GM21737 (cell line): ENCODE results near the gene GDF10.

Source experiments
- ATAC-seq: cut with Tn5 transposase; IDR thresholded peaks from one replicate; pipeline ENCODE4 v1.9.1; 2021; ENCODE audit warnings: mild to moderate bottlenecking, moderate library complexity; ENCODE audit not compliant: unreplicated experiment

The GDF10 gene

DNA sequence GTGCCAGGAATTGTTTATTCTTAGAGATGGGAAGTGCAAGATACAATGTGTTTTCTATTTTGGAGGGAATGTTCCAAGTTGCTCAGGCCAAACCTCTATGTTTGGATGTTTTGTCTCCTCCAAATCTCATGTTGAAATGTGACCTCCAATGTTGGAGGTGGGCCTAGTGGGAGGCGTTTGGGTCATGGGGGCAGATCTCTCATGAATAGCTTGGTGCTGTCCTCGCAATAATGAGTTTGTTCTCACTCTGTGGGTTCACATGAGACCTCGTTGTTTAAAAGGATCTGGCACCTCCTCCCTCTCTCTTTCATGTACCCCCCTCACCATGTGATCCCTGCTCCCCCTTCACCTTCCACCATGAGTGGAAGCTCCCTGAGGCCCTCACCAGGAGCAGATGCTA is 8.3 kb upstream of the GDF10 start:
- ATAC-seq: no peak

DNA sequence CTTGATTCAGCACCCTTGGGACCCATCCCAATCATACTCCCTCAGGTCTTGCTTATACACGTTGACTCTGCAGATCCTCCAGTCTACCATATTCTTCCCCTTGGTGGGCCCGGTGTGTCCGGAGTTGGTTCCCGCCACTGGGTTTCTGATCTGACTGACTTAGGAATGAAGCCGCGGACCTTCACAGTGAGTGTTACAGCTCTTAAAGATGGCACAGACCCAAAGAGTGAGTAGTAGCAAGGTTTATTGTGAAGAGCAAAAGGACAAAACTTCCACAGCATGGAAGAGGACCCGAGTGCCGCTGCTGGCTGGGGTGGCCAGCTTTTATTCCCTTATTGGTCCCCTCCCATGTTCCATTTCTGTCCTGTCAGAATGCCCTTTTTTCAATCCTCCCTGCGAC is 5.9 kb upstream of the GDF10 start:
- no peak for ATAC-seq

DNA sequence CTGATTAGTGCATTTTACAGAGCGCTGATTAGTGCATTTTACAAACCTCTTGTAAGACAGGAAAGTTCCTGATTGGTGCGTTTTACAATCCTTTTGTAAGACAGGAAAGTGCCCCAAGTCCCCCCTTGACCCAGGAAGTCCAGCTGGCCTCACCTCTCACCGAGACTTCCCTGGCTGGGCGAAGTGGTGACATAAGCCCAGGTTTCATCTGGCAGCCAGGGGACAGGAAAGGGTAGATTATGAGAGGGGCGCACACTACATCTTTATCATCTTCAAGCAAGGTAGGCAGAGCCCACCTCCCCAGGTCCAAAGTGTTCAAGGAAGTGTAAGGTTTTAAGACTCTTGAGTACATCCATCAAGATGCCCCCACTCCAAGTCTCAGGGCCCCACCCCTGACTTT is 5.5 kb upstream of the GDF10 start:
- ATAC-seq: no peak

DNA sequence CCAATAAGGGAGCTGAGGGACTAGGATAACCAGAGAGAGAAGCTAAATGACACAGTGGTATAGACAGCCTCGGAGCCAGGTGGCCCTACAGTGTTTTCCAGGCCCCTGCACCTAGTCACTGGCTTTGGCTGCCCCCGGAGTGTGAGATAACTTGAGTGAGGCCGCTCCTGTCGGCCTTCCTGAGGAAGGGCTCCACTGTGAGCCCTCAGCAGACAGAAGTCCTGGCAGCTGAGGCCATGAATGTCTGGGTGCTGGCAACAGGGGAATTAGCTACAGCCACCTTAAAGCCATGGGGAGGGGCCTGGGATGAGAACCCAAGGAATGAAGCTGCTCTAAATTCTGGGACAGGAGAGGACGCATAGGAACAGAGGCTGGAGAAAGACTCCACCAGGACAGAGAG is 4.6 kb upstream of the GDF10 start:
- ATAC-seq: no peak

DNA sequence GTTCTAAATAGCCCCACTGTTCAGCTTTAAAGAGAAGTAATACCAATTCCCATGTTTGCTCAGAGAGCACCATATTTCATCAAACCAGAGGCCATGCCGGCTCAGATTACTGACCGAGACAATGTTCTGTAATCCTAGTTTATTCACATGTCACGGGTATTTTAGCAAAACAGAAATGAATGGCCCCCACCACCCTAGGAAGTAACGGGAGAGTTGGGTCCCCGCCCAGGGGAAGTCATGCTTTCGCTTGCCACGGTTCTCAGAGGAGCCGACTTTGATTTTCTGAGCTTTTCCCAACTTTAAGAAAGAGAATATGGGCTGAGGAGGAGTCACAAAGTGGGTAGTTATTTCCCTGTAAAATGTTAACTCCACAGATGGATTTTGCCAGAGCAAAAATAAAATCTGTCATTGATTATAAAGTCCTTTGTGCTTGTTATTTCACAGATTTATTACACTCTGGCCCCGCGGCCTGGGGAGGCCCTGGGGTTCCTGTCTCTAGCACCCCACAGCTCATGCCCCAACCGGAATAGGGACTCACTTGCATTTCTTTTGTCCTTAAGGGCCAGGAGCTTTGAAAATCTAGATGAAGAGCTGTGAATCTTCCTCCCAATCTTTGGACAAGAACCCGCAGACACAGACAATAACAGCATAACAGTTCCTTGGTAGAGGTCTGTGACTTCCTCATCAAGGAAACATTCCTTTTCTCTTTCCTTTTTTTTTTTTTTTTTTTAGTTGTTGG is 3.7 kb upstream of the GDF10 start:
- no peak for ATAC-seq

DNA sequence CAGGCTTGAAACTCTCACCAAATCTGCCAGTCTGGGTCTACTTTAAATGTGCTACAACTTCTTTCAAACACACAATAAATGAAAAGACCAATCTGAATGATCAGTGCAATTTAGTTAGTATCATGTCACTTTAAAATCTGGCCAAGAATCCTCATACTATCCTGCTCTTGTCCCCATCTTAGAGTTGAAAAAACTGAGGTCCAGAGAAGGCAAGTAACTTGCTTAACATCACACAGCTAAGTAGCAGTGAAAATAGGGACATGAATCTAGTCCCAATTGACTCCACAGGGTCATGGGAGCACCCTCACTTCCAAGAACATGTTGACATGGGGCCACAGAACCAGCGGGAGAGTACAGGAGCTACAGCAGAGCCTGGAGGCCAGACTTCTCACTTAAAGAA is 3.1 kb upstream of the GDF10 start:
- no peak for ATAC-seq

DNA sequence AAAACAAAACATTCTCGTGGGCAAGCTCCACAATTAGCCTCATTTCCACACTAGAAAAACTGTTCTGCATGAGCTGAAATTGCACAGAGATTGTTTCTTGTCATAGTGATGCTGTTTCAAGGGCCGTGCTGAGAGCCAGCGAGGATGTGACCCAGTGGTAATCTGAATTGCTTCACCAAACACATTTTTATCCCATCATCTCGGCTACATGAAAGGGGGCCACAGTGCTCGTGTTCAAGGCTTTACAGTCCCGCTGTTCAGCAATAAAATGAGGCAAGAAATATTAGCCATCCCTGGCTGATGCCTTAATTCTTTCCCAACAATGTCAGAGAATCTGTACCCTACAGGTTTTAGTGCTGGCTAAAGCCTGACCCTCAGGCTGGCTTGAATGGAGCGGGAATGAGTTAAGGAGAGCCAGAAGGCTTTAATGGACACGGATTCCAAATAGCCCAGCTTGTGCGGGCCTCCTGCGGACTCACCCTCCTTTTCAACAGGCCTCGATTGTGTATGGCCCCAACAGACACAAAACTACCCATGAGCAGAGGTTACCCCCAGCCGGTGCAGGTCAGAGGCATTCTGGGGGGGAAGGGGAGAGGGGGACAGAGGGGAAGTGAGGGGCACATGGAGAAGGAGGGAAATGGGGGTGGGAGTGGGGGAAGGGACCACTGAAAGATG is 2.0 kb upstream of the GDF10 start:
- no peak for ATAC-seq

DNA sequence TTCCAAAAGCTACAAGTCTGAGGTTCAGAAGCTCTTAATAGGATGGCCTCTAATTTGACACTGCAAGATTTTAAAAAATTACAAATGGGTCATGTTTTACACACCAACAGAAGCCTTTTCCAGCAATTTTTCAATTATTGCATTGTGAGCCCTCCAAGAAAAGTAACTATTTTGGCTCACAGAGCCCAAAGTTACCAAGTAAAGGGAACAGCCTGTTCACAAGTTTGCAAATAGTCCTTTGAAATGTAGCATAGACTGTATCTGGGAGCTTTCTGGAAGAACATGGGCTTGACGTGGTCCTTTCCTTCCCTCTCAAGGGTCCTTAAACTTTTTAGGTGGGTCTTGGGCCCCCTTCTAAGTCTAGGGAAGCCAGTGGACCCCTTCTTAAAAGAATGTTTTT is 1.3 kb upstream of the GDF10 start:
- ATAC-seq: no peak

DNA sequence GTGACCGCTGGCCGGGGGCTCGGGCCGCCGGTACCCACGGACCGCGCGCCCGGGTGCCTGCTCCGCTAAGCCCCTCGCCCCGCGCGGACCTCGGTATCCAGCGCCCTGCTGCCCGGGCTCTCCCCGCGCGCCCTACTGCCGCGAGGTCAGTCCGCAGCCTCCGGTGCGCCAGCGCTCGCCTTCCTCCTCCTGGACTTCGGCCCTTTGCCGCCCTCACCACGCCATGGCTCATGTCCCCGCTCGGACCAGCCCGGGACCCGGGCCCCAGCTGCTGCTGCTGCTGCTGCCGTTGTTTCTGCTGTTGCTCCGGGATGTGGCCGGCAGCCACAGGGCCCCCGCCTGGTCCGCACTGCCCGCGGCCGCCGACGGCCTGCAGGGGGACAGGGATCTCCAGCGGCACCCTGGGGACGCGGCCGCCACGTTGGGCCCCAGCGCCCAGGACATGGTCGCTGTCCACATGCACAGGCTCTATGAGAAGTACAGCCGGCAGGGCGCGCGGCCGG is 483 bp downstream of the GDF10 start:
- no peak for ATAC-seq

DNA sequence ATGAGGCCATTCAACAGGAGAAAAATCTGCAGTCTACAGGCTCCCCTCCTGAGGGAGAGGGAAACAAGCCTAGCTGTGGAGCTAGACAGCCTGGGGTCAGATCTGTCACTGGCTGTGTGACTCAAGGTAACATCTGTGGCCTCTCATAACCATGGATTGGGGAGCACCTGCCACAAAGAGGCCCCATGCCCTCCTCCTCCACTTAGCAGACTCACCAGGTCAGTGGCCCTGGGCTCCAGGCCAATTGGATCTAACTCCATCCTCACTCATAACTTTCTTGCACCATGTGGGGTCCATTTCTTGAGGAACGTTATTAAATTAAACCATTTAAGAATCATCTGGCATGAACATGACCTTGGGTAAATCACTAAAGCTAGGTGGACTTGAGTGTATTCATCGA is 1.8 kb downstream of the GDF10 start:
- ATAC-seq: no peak

DNA sequence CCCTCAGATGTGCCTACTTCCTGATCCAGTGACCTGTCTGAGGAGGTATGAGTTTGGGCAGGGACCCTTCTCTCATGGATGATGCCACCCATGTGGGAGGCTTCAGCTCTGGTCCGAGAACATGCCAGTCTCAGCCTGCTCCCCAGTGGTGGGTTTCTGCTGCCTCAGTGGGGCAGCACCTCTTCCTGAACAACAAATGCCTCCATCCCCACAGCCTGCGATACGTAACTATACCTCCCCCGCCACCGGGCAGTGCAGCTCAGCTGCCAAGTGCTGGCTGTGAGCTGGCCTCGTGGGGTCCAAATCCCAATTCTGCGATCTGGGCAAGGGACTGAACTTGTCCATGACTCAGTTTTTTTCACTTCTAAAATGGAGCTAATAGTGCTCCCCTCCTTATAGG is 3.1 kb downstream of the GDF10 start:
- no peak for ATAC-seq

DNA sequence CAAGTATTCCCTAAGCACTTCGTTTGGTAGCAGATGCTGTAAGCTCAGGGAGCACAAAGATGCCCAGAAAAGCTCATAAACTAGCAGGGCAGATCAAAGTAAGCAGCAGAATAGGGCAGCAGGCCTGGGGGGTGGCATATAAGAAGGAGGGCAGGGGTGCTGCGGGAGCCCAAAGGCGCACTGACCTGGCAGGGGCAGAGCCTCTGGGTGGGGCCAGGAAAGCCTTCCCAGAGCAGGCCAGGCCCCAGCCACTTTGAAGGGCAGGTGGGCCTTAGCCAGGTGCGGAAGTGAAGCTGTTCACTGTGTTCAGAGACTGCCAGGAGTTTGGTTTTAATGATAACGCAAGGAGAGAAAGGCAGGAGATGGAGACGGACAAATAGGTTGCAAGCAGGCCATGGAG is 3.9 kb downstream of the GDF10 start:
- ATAC-seq: no peak

DNA sequence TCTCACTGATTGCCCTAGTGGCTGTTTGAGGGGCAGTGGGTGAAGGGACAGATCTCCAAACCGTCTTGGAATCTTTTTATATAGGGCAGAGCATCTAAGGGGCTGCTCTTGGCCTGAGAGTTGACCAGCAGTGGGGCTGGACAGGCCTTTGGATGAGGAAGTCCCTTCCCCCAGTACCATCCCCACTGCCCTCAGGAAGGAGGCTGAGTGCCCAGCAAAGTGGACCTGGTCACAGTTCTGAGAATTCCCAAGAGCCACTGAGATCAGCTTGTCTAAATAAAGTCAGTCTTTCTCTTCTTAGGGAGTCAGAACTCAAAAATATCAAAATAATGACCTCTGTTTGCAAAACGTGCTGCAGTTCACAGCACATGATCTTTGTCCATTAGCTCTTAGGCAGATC is 5.6 kb downstream of the GDF10 start:
- ATAC-seq: no peak

DNA sequence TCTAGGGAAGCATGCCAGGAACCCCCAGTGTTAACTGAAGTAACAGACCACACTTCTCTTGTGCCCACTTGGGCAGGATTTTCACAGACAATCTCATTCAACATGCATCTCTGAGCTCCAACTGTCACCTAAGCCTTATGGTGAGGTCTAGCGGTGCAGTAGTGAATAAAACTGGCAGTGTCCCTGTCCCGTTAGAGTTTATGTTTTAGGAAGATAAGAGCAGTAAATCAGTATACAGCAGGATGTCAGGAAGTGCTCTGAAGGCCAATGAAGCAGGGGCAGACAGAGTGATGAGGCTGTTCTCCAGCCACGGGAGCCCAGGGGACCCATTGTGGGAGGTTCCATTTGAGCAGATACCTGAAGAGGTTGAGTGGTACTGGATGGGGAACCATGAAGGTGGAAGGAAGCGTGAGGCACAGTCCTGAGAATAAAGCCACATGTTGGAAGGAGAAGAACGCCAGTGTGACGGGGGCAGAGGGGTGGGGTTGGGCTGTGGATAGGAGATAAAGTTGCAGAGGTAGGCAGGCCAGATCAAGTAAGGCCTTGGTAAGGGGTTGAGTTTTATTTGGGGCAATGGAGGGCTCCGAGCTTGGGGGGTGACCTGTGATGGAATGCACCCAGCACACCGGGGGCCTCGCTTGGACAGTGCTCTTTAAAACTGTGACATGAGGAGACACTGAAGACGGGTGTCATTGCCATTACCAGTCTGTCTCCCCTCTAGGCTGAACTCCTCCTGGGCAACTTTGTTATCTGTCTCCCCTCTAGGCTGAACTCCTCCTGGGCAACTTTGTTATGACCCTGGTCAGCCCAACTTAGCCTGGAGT is 6.6 kb downstream of the GDF10 start:
- no peak for ATAC-seq

DNA sequence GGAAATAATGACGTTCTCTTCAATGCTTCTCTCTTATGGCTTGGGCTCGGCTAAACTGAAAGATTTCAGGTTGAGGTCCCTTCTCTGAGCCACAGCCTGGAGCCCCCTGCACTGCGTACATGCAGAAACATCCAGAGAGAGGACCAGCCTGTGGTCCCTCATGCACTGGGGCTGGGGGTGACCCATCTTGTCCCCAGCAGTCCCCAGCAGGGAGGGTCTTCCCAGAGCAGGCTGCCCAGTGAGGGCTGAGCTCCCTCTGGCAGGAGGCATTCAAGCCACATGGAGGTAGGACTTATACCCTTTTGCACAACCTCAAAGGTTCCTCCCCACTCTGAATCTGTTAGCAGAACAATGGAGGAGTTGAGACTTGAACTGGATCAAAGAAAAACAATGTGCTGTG is 7.4 kb downstream of the GDF10 start:
- no peak for ATAC-seq

DNA sequence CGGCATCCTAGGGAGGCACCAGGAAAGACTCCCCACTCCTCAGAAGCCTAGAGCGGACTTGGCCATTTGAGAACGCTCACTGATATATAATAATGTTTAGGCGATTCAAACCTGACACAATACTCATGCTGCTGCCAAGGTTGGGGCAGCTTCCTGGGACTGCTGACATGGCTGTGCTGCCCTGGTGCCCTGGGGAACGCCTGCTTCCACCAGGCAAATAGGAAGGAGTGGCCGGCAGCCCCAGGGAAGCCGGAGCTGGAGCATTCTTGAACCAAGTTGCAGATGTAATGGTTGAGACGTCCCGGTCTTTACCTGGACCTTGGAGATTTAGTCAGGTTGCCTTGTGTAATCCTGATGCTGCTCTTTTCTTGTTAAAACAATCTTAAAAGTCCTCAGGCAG is 8.8 kb downstream of the GDF10 start:
- no peak for ATAC-seq

DNA sequence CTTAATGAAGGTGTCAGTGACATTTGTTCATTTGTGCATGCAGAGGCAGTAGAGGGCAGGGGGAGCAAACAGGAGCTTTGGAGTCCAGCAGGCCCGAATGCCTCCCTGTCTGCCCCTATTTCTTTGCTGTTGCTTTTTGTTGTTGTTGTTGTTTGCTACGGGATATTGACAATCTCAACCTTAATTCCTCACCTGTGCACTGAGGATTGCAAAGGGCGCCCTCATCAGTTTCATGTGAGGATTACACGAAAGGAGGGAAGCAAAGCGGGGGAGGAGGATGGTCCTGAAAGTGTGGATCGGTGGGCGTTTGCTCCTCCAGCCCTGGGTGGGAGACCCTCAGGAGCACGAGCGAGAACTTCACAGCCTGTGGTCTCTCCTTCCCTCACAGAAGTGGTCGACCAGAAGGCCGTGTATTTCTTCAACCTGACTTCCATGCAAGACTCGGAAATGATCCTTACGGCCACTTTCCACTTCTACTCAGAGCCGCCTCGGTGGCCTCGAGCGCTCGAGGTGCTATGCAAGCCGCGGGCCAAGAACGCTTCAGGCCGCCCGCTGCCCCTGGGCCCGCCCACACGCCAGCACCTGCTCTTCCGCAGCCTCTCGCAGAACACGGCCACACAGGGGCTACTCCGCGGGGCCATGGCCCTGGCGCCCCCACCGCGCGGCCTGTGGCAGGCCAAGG is 9.6 kb downstream of the GDF10 start:
- ATAC-seq: no peak

DNA sequence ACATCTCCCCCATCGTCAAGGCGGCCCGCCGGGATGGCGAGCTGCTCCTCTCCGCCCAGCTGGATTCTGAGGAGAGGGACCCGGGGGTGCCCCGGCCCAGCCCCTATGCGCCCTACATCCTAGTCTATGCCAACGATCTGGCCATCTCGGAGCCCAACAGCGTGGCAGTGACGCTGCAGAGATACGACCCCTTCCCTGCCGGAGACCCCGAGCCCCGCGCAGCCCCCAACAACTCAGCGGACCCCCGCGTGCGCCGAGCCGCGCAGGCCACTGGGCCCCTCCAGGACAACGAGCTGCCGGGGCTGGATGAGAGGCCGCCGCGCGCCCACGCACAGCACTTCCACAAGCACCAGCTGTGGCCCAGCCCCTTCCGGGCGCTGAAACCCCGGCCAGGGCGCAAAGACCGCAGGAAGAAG is 10.1 kb downstream of the GDF10 start:
- ATAC-seq: no peak

DNA sequence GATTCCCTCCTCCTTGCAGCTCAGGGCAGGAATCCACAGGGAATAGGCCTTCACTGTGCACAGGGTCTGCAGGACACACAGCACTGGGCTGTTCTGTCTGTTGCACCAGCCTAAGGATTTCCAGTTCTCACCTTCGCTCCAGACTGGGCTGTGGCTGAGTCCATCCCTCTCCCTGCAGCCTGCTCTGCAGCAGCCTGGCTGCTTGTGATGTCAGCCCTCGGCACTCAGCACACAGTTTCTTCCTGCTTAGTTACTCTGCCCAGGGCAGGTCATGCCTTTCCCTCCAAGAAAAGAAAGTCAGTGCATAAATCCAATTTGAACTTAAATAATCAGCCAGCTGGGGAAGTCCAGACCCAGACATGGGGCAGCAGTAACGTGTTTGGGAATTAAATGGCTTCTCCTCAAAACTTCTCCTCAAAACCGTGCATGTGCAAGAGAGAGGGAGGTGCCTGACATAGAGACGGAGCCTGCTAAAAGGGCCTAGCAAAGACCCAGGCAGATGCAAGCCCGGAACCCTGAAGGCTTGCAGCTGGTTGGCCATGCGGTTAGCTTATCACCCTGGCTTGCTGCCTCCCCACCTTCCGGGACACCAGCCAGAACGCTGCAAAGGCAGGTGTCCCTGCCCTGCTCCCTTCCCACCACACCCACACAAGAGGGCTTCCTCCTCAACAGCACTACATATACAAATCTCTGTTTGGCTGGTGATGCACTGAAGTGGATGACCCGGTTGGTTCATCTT is 11.4 kb downstream of the GDF10 start:
- no peak for ATAC-seq

DNA sequence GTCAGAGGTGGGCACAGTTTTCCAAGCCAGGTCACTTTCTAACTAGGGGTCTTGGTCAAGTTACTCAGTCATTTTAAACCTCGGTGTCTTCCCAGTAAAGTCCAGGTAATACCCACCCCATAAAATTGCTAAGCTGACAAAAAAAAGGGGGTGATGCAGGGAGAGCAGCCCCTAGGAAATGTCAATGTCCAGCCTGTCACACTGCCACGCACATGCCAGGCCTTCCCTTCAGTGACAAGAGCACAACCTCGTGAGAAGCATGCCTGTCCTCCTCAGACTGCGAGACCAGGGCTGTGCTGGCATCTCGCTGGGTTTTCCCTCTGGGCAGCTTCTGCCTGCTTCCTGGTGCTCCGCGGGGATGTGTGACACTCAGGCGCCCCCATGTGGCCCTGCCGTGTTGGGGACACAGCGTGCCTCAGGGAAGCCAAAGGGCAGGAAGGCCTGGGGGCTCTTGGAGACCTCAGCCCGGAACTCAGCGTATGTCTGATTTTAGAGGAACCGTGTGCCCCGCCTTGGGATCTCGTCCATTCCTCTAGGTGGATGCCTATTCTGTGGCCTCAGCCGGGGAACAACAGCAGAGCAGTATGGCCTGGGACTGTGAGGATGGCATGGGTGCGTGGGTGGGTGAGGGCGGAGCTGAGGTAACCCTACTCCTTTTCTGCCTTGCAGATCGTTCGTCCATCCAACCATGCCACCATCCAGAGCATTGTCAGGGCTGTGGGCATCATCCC is 12.1 kb downstream of the GDF10 start:
- peak; percentile 67 for ATAC-seq
